HG02623 (cell line): Measurements from ENCODE around the gene DICER1.

Experiments used
- ATAC-seq: cut with Tn5 transposase; IDR thresholded peaks from one replicate; pipeline ENCODE4 v1.9.1; 2021; ENCODE audit warnings: moderate library complexity; ENCODE audit not compliant: unreplicated experiment

DICER1 gene

DNA sequence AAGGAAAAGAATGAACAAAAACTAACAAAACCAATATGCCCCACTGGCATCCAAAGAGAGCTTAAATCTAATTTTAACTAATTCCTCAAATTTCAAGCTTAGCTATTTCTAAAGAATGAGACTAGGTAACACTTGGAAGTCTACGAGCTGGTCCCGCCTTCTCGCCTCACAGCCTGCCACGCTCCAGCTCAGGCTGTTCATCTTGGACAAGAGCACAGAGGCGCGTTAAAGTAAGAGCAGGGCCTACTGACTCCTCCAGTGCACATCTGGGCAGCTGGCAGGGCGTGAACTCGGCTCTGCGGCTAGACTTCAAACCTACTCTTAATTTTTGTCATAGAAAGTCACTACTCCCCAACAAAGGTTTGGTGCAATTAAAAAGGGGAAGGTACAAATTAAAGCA lies 64.6 kb downstream of the DICER1 start:
- no peak for ATAC-seq

GRCh38 chr14:95091581-95091980 lies 65.7 kb downstream of the DICER1 start:
- no peak for ATAC-seq

GRCh38 chr14:95088665-95089064 lies 68.7 kb downstream of the DICER1 start:
- ATAC-seq = no peak

DNA sequence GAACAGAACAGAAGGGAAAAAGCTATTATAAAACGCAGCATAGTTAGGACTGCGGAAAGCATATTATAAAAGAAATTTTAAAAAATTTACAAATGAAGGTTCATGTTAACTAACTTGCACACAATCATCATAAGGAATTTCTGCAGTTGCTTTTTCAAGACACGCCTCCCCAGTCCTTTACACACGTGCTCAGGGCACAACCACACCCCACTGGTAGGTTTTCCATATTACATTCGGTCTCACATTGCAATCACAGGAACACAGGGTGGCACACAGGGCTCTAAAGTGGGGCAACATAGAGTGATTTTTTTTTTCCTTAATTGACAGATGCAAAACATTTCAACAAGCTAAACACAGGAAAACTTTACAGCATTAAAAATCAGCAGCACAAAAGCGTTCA lies 69.7 kb downstream of the DICER1 start:
- no peak for ATAC-seq

DNA sequence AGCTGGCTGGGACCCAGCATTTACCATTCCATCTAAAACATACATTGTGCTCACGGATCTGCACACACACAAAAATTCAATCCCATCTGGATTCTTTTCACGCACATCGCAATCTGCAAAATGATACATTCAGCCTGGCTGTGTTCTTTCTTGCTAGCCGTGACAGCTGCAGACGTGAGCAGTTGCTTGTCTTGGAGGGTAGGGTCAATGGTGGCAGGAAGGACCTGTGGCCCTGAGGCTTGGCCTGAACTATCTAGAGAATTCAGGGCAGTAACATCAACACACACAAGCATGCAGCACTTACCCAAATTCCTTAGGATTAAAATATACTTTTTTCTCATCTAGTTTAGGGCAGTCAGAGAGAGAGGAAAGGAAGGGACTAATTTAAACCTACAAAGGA lies 72.0 kb downstream of the DICER1 start:
- ATAC-seq = no peak

GRCh38 chr14:95078867-95079266 lies 78.5 kb downstream of the DICER1 start:
- ATAC-seq = no peak

- no peak for ATAC-seq
Observed at GRCh38 chr14:95077345-95077744, 80.0 kb downstream of the DICER1 start.

DNA sequence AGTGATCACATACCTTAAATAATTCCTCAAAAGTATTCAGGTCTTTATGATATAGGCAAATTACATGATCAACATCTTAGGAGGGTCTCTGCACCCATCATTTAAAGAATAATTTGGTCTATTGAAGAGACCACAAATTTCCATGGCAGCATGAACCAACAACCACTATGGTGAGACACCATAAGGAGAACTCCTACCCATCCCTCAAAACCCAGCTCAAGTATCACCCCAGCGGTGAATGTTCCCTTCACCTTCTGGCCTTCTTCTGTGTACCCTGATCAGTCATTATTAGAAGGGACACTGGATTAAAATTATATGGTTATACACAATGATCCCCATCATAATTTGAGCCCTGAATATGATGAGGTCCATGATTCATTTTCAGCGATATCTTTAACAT lies 81.5 kb downstream of the DICER1 start:
- ATAC-seq = no peak

GRCh38 chr14:95073947-95074346 lies 83.4 kb downstream of the DICER1 start:
- ATAC-seq = no peak

DNA sequence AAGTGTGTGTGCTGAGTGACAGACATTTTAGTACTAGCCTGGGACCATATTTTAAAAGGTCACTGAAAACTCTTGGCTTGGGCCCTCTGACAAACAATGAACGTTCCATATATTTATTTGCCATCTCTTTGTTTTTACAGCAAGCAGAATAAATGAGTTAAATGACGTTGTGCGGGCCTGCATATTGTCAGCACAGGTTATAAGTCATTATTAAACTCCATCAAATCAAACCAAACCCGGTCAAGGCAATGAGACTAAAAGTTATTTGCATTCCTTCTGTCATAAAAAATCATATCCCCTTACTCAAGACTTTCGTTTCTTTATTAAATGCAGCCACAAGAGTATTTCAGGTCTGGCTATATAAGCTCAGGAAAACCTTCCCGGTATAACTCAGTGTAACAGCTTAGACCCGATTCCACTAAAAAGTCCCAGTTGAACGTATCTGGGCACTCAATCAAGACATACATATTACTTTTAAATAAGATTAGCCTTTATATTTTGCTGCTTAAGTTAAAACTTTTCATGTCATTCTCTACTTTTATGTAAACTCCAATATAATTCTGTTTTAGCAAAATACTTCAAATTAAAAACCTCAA lies 84.9 kb downstream of the DICER1 start:
- ATAC-seq = no peak

- no peak for ATAC-seq
Observed at GRCh38 chr14:95071649-95072280, 85.6 kb downstream of the DICER1 start.

DNA sequence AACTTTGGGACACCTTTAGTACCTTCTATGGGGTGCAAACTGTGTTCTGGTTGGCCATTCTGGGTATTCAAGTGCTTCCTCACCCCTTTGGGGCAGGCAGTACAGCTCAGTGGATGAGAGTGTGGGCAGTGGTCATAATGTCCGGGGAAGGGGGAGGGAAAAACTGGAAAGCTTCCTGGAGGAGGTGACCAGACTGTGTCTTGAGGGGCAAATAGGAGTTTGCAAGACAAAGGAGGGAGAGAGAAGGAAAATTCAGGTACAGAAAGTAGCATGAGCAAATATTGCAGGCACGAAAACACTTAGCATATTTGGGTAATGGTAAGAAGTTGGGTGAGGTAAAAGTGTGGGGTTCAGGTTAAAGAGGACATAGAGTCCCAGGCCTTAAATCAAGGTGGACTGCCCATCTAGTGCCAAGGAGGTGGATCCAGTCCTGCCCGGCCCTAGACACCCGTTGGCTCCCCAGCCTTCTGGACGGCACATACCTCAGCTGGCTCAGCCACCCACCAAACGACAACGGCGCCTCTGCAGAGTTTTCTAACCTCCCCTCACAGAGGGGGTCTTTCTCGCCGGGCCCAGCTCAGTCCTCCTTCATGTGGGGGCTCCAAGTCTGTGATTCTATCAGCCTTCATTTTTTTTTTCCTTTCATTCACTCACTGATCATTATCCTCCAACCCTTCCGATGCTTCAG lies 86.4 kb downstream of the DICER1 start:
- no peak for ATAC-seq

DNA sequence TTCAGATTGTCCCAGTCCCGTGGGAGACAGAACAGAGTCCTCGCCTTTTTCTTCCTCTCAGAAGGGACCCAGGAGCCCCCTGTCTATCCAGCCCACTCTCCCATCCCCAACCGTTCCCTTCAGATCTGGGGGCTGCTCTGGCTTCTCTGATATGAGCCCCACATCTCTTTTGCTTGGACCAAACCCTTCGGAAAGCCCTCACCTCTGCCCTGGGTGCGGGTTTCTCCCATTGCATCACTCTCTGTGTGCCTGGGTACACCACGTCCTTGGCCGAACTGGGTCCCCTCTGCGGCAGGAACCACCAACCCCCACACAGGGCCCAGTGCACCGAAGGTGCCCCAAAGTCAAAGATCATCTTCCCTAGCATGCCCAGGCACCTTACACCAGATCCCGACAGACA lies 87.8 kb downstream of the DICER1 start:
- ATAC-seq = no peak

- ATAC-seq = no peak
Observed at GRCh38 chr14:95069018-95069417, 88.3 kb downstream of the DICER1 start.

DNA sequence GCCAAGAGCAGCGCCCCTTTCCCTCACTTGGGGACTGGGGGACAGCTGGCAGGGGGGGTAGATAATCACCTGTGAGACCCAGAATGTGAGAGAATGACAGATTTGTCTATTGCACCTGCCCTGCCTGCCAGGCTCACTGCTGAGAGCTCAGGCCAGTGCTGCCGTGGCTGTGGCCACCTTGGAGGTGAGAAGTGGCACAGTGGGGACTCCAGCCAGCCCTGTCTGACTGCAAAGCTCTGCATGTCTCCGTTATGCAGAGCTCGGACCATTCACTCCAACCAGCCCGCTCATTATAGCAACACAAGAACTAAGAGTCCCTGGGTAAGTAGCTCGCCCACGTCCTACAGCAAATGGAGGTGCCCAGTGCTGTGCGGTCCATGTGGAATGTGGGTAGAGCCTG lies 88.8 kb downstream of the DICER1 start:
- no peak for ATAC-seq

- ATAC-seq = no peak
Observed at GRCh38 chr14:95068080-95068479, 89.2 kb downstream of the DICER1 start.

- ATAC-seq = no peak
Observed at GRCh38 chr14:95067526-95067925, 89.8 kb downstream of the DICER1 start.

DNA sequence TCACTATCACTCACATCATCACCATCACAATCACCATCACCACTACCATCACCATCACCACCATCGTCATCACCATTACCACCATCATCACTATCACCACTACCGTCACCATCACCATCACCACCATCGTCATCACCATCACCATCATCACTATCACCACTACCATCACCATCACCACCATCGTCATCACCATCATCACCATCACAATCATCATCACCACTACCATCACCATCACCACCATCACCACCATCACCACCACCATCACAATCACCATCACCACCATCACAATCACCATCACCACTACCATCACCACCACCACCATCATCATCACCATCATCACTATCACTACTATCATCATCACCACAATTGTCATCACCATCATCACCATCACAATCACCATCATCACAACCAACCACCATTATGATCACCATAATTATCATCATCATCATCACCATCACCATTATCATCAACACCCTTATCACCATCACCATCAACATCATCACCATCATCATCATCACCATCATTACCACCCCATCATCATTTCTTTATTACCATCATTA lies 90.8 kb downstream of the DICER1 start:
- no peak for ATAC-seq

GRCh38 chr14:95065411-95065810 lies 91.9 kb downstream of the DICER1 start:
- no peak for ATAC-seq

DNA sequence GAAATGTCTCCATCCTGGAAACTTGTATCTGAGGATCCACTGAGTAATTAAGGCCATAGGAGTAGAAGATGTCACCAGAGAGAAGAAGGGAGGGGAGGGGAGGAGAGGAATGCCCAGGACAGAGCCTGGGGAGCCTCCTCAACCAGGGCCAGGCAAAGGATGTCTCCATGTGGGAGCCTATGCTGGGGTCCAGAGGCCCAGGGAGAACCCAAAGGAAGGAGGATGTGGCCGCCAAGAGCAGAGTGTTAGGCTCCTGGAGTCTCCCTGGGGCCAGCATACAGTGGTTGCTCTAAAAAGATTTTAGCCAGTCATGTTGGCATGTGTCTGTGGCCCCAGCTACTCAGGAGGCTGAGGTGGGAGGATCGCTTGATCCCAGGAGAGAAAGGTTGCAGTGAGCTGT lies 92.6 kb downstream of the DICER1 start:
- no peak for ATAC-seq

DNA sequence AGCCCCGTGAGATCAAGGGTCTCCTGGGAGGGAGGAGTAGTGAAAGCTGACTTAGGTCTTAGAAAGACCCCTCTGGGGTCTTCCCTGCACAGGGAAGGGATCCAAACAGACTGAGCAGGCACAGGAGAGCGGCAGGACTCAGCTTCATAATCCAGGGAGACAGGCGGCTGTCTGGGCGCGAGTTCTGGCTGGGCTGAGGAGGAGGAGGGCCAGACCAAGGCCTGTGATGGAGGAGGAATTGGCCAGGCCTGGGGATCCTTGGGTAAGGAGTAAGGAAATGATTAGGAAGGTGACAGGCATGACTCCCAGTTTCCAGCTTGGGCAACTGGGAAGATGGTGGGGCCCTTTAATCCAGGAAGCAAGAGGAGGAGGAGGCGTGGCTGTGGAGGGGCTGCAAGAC lies 93.1 kb downstream of the DICER1 start:
- no peak for ATAC-seq

GRCh38 chr14:95063391-95063790 lies 93.9 kb downstream of the DICER1 start:
- no peak for ATAC-seq
